ENCODE results near the gene CRIM1.
"Not testable (repeated sequence)": the region's sequence is repeated elsewhere in the genome, so short reads cannot be mapped to it uniquely, and the experiment has no call there.

Gene CRIM1, protein sequence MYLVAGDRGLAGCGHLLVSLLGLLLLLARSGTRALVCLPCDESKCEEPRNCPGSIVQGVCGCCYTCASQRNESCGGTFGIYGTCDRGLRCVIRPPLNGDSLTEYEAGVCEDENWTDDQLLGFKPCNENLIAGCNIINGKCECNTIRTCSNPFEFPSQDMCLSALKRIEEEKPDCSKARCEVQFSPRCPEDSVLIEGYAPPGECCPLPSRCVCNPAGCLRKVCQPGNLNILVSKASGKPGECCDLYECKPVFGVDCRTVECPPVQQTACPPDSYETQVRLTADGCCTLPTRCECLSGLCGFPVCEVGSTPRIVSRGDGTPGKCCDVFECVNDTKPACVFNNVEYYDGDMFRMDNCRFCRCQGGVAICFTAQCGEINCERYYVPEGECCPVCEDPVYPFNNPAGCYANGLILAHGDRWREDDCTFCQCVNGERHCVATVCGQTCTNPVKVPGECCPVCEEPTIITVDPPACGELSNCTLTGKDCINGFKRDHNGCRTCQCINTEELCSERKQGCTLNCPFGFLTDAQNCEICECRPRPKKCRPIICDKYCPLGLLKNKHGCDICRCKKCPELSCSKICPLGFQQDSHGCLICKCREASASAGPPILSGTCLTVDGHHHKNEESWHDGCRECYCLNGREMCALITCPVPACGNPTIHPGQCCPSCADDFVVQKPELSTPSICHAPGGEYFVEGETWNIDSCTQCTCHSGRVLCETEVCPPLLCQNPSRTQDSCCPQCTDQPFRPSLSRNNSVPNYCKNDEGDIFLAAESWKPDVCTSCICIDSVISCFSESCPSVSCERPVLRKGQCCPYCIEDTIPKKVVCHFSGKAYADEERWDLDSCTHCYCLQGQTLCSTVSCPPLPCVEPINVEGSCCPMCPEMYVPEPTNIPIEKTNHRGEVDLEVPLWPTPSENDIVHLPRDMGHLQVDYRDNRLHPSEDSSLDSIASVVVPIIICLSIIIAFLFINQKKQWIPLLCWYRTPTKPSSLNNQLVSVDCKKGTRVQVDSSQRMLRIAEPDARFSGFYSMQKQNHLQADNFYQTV

DNA sequence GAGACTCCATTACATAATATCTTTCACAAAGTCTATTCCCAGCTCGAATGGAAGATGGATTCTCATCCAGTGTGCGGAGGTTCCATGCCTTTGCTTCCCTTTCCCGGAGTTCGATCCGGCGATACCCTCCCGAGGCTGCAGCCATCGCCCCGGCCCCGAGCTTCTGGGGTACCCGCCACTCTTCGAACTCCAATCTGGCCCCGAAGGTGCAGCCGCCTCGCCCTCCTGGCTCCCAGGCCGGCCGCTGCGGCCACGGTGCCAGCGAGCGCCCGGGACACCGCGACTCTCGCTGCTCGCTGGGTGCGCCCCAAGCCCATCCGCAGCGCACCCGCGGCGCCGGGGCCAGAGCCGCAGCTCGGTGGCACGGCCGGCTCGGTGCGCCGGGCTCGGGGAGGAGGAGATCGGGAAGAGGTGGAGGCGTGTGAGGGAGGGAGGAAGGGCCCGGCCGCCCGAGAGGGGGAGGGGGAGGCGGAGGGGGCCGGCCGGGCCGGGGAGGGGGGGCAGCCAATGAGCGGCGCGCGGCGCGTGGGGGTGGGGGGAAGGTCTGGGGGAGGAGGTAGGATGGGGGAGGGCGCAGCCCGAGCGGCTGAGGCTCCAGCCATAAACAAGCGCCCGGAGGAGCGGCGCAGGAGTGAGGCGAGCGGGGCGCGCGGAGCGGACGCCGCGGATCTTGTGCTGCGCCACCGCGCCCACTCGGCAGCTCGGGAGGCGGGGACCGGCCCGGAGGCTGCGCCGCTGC lies at the start of gene CRIM1:
Gene CRIM1 (plus strand): TSS at position 628 of the 739 bp plus-strand sequence. CDS start 515 bp downstream, outside the sequence.
- peak; percentile 95 for DNase-seq

DNA sequence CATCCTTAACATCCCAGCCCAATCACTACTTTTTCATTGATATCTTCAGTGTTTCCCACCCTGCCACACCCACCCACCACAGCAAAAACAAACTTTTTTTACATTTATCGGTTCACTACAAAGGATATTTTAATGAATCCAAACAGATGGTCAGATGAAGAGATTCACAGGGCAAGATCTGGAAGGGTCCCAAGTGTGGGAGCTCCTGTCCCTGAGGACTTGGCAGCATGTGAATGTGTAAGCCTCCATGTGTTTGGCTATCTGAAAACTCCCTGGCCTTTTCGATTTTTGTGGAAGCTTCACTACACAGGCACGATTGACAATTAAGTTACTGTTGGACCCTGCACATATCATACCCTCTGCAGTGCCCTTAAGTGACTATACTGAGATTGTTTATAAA lies 48.1 kb upstream of the CRIM1 start:
- no peak for DNase-seq

DNA sequence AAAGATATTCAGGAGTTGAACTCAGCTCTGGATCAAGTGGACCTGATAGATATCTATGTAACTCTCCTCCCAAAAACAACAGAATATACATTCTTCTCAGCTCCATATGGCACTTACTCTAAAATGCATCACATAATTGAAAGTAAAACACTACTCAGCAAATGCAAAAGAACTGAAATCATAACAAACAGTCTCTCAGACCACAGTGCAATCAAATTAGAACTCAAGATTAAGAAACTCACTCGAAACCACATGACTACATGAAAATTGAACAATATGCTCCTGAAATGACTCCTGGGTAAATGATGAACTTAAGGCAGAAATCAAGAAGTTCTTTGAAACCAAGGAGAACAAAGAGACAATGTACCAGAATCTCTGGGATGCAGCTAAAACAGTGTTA lies 45.1 kb upstream of the CRIM1 start:
- not testable (repeated sequence) for DNase-seq

DNA sequence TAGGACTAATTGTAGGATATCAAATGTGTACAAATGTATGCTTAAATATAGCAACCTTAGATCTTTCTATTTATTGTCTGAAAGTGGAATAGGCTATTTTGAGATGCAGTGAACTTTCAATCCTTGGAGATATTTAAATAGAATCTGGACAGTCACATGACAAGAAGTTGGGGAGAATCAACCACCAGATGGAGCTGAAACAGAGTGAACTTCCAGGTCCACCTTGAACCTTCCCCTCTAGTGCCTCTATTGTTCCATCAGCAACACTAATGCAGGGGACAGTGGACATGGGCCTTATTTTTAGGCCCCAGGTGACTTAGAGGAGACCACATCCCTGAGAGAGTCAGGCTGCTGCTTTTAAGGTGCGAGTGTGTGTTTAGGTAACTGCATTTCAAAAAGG lies 37.0 kb upstream of the CRIM1 start:
- DNase-seq = no peak

DNA sequence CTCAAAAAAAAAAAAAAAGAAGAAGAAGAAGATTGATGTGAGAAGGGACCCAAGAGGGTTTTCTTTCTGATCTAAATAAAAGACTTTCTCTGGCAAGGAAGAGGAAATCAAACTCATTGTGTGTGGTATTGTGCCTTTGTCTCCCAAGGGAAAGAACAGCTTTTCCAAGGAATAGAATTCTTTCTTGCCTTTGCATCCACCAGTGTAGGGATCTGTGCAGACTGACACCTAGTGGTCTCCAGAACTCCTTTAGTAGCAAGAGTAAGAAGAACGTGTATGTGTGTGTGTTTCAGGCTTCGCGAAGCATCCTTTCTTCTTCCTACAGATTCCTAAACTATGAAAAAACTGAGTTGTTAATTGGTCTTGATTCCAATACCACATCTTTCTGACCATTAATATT lies 33.5 kb upstream of the CRIM1 start:
- DNase-seq = no peak

DNA sequence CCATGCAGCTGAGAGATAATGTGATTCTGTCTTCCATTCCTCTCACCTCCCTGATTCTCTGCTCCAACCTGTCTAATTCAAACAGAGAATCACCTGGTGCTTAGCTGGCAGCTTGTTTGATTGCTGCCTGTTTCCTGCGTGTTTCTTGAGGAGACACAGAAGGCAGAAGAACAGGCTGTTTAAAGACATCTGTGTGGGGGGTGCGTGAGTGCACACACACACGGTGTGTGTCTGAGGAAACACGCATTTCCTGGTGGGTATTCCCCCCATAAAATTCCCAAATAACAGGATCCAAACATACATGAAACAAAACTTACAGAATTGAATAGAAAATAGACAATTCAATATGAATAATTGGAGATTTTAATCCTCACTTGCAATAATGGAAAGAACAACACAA lies 29.3 kb upstream of the CRIM1 start:
- no peak for DNase-seq

DNA sequence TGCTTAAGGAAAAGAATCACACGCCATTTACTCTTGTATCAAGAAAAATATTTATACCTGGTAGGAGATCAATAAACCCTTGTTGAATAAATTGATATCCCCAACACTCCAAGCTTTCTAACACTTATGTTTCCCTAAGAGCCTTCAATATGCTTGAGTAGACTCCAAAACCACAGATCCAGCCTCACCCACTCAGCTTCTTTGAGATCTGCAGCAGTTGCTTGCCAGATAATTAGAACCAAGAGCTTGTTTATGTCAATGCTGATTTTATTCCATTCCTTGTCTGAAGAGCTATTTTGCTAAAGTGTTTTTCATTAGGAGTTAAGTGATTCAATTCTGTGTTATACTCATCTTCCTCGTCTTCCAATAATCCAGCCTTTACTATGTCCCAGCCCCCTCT lies 26.3 kb upstream of the CRIM1 start:
- DNase-seq = no peak

DNA sequence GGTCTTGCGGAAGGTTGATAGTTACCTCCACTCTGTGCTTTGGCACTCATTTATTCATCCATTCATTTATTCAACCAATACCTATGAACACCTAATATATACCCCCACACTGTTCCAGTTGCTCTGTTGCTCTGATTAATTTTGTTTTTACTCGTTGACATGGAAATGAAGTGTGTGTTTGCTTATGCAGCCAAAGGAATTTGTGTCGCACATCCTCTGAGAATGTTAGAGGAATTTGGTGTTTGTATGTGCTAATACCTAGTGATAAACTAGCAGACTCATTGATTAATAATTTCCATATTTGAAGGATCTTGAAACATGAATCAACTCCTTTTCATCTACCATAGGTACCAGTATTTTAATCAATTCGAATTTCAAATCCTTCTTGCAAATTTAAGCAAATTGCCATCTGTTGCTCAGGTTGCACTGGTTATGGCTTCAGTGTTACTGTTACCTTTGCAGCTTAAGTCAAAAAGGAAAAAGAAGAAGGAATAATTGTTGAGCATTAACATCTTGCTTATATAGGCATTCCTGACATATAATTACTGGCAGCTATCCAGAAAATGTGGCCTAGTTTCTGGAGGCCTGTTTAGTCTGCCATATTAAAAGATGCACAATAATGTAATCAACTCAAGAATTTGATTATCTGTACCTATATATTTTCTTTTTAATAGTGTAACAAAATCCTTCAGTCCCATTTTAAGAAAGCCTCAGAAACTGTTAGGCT lies 25.7 kb upstream of the CRIM1 start:
- no peak for DNase-seq

DNA sequence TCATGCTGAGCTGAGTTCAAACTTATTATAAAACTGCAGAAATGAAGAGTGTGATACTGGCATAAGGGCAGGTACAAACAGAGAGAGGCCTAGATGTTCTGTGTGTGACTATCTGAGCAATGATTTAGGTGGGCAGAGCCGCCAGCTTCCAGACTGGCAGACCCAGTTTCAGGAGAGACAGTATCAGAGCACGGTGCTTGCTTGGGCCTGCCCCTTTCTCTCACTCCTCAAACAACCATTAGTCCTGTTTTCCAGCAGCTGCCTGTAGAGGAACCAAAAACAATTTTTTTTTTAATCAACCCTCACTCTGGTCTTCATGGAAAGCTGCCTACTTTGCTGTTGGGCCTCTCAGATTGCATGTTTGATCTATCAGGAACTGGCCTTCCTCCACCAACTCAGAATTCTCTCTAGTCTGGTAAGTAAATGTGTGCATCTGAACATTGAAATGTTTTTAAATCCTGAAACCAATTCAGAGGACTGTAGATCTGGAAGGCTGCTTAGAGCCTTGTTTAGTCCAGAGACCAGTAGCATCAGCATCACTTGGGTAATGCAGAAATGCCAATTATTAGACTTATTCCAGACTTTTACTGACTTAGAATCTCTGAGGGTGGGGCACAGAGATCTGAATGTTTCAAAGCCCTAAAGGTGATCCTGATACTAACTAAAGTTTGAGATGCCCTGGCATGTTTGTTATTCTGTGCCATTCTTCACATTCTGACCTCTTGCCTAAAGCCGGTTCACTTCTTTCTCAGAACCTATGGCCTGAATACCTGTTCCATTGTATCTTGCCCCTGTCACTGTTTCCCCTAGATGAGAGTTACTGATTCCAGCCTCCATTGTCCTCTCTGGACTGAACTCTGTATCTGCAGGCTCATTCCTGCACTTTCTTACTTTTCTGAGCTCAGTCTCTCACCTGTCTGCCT lies 24.8 kb upstream of the CRIM1 start:
- no peak for DNase-seq

DNA sequence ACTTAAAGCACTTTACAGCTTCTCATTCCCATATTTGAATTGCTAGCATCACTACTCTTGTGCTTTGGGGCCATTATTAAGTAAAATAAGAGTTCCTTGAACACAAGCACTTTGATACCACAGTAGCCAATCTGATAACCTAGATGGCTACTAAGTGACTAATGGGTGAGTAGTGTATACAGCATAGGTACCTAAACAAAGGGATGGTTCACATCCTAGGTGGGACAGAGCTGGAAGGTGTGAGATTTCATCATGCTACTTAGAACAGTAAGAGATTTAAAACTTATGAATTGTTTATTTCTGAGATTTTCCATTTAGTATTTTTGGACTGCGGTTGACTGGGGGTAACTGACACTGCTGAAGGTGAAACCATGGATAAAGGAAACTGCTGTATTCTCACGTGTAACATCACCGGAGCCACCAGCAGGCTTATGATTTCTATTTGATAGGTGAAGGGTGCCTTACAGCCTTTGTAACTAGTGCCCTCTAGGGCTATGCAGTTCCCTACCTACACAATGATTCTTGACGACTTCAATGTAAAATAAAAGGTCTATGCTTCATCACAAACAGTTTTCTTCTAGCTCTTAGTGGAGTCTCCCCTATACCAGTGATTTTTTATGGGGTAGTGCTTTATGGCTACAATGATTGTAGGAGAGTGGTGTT lies 22.1 kb upstream of the CRIM1 start:
- no peak for DNase-seq

DNA sequence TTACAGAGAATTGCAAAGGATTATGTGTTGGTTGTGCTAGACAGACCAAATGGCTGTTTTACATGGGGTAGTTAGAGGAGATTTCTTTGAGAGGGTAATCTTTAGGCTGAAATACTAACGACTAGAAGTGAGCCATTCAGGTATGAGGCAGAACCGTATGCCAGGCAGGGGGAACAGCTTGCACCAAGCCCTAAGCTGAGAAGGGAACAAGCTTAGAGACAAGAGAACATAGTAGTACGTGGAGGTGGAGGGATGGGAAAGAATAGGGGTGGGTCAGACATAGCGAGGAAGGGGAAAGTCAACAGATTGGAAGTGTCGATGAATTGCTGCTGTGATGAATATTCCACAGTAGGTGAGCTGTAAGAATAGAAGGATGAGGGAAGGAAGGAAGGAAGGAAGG lies 20.0 kb upstream of the CRIM1 start:
- no peak for DNase-seq

DNA sequence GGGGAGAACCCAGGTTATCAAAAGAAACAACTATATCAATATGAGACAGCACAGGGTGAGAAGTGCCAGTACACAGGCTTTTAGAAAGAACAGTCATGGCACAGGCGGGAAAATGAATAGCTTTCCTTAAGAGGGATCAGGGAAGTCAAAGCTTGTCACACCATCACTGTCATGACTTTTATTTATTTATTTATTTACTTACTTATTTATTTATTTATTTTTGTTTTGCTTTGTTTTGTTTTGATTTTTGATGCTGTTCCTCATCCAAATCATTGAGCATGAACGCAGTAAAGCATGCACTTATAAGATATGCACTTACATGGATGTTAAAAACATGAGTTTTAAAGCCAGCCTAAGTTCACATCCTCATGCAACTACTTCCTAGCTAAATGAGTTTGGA lies 19.3 kb upstream of the CRIM1 start:
- no peak for DNase-seq

DNA sequence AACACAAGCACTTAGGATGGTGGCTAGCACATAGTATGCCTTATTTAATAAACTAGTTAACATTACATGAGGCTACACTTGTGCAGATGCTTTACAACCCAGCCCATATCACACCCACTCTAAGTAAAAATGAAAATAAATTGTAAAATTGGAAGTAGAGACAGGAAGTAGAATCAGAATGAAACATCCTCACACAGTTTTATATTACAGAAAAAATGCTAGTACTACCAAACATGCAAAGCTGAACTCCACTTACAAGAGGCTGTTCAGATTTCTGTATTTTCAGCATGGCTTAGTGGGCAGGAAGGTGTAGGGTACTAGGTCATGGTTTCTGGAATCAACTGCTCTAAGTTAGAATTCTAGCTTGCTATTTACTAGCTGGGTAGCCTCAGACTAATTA lies 18.2 kb upstream of the CRIM1 start:
- no peak for DNase-seq

DNA sequence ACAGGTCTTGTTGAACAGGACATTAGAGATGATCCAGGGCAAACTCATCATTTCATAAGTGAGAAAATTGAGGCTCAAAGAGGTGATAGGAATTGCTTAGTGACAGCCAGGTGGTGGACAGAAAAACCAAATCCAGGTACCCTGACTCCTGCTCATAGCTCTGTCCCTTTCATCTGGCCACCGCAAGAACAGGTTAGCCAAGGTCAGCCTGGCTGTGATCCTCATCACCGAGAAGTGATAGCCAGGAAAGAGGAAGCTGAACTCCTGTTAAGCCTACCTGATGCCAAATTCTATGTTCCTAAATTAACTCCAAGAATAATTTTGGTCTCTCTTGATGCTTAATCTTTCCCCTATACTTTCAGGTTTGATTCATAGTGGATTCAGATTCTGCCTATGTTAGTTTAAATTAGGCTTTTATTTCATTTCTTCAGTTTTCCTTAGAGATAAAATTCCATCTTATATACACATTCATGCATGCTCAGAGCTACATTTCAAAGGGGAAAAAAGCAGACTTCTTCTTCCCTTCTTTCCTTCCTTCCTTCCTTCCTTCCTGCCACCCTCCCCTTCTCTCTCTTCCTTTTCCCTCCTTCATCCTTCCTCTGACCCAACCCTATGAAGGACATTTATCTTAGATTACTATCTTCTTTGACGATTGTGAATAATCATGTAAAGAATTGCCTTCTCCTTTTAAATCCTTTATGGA lies 17.3 kb upstream of the CRIM1 start:
- peak; percentile 79 for DNase-seq

DNA sequence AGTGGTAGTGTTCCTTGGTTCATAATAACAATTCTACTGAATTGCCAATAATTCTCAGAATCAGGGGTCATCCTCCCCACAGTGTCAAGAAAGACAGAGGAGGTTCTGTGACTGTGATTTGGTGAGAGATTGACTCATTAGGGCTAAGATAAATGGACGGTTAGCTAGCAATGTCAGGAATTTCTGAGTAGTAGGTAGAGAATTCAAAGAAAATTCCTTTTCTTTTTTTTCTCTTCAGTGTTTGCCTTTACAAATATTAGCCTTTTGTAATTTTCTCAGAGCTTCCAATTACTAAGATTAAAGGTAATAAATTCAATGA lies 16.8 kb upstream of the CRIM1 start:
- DNase-seq = no peak

DNA sequence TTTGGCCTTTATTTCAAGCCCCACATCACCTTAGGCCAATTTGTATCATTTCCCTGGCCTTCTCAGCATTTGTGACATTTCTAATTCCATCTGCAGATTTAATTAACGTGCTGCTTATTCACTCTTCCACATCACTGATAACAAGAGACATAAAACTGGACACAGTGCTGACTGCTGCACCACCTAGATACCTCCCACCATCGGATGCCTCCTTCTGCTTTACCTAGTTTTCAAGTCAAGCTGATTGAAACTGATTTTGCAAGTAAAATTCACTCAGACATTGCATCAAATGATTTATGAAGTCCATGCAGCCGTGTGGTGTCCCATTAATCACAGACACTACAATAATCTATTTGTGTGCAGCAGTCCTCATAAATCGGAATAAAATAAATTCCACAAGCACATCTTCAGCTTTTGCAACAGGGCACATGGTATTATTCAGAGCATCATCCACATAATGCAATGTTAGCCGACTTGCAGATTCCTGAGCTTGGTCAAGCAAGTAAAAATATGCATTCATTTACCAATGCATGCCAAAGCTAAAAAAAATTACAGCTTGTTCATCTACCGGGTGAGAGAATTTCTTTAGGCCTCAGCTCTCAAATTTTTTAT lies 15.9 kb upstream of the CRIM1 start:
- DNase-seq = no peak

DNA sequence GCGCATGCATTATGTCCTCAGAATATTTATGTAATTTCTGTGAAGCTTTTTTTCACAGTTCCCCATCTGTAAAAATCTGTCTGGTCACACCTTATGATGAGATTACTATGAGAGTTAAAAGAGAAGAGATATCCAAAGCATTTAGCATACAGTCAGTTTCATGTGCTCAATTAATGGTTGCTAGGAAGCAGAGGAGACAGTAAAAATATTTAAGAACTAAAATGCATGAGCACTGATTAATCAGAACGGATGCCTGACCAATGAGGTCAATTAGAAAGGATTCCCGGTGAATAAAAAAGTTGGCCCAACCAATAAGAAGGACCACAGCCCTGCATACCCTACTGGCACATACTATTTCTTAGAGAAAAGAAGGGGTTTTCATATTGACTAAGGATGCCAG lies 12.0 kb upstream of the CRIM1 start:
- DNase-seq = no peak

DNA sequence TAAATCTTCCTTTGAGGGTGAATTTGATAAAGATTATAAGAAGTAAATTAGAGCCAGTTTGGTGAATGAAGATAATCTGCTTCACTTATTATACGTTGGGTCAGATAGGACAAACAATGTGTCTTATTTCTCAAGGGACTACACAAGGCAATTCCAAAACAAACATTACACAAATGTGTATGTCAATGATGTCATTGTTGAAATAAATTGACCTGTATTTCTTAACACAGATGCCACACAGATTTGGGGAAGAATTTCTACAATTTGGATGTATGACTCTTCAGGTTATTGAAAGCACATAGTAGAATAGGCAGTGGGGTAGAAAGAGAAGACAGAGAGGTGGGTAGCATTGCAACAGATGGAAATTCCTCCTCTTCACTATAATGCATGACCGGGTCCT lies 6.9 kb upstream of the CRIM1 start:
- no peak for DNase-seq

DNA sequence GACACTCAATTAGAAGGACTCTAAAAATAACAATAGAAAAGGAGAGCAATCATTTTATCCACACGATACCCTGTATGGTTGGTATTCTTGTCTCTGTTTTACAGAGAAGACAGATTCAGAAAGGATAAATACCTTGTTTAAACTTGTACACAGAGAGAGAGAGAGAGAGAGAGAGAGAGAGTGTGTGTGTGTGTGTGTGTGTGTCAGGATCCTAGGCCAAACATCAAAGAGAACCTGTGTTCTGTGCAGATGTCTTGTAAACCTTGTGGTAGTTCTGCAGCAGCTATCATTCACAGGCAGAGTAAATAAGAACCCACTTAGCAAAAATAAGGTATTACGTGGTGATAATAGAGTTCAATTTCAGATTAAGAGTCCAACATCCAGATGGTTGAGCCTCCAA lies 4.3 kb upstream of the CRIM1 start:
- no peak for DNase-seq
